Measurements from ENCODE around the gene RFC5. TPM values are rescaled to one million over a fixed set of nuclear protein-coding genes. Genes with fewer than 3 reads are reported as not detected.

RFC5 gene
- 6.8 and 7.8 TPM in 2 replicates for total RNA-seq

GRCh38 chr12:118016424-118017264, at the start of gene RFC5:
RFC5 (plus strand) TSS chr12:118016703; CDS start chr12:118016828, 125 bp downstream.

GRCh38 chr12:117968826-117969659, 47.5 kb upstream of the RFC5 start, which contains the start of gene KSR2:
KSR2 (minus strand) TSS chr12:117968990; CDS start chr12:117968255, 735 bp downstream.

GRCh38 chr12:118061011-118061872, 44.7 kb downstream of the RFC5 start, which contains the start of gene WSB2:
WSB2 (minus strand) TSS chr12:118061179; CDS start chr12:118061048, 131 bp downstream.

Other genes with a start within 250 kb of the RFC5 start
- gene KSR2, start 47.7 kb upstream of the RFC5 start, total RNA-seq = not detected in 2 replicates
- 144 and 185 TPM in 2 replicates for gene WSB2, start 44.5 kb downstream of the RFC5 start, total RNA-seq
- gene VSIG10, start 87.3 kb downstream of the RFC5 start, total RNA-seq = 16.2 and 17.3 TPM in 2 replicates
- 195 and 200 TPM in 2 replicates for gene PEBP1, start 119.4 kb downstream of the RFC5 start, total RNA-seq

Measured in smooth muscle cell of bladder (primary cell).